Upper lobe of left lung (tissue), 6 donors: ENCODE results near the gene ANKRD18B. TPM values are rescaled to one million over a fixed set of nuclear protein-coding genes. Genes with fewer than 3 reads are reported as not detected.
"Not testable (repeated sequence)": the region's sequence is repeated elsewhere in the genome, so short reads cannot be mapped to it uniquely, and the experiment has no call there.

Experiments used
- ATAC-seq, 2 donors: fragments of 200-7000 bp; cut with Tn5 transposase; one replicate each; pipeline ENCODE4 v1.9.1; 2022; ENCODE audit warnings: mild to moderate bottlenecking in 2 of 2, moderate library complexity in 2 of 2; ENCODE audit not compliant: low FRiP score in 2 of 2
- DNase-seq, 2 donors: peaks; one replicate each; pipeline ENCODE4 v3.0.0-alpha.2; 2019 to 2020
- H3K27ac ChIP-seq, 4 donors: fragments of 200-600 bp; sonication (generic); one replicate each; pipeline ENCODE4 v1.5.1; 2016 to 2019
- H3K27me3 ChIP-seq, 4 donors: fragments of 200-600 bp; sonication (generic); one replicate each; pipeline ENCODE4 v1.5.1; 2017 to 2019
- H3K36me3 ChIP-seq, 4 donors: fragments of 200-600 bp; sonication (generic); one replicate each; pipeline ENCODE4 v1.5.1; 2016 to 2019
- H3K4me1 ChIP-seq, 4 donors: fragments of 200-600 bp; sonication (generic); one replicate each; pipeline ENCODE4 v1.5.1; 2018 to 2019
- H3K4me3 ChIP-seq, 4 donors: fragments of 200-600 bp; sonication (generic); one replicate each; pipeline ENCODE4 v1.5.1; 2017 to 2019; ENCODE audit warnings: mild to moderate bottlenecking in 2 of 4, moderate library complexity in 1 of 4
- H3K9me3 ChIP-seq, 4 donors: fragments of 200-600 bp; sonication (generic); one replicate each; pipeline ENCODE4 v1.5.1; 2018 to 2019
- CTCF ChIP-seq, 6 experiments: fragments of 450-650 bp in 4 of 6; fragments of 200-600 bp in 2 of 6; sonication (generic) in 2 of 6; IDR thresholded peaks; one replicate each; pipeline ENCODE4 v1.5.1; 2016 to 2019; ENCODE audit warnings: antibody characterized with exemption in 6 of 6
- EP300 ChIP-seq, 4 donors: sonication (generic); formaldehyde crosslinking; IDR thresholded peaks; one replicate each; pipeline ENCODE4 v1.5.1; 2017; ENCODE audit warnings: antibody characterized with exemption in 4 of 4, control low read depth in 2 of 4
- POLR2A ChIP-seq, 4 donors: fragments of 450-650 bp; IDR thresholded peaks; one replicate each; pipeline ENCODE4 v1.5.1; 2016 to 2017; ENCODE audit warnings: antibody characterized with exemption in 4 of 4, mild to moderate bottlenecking in 2 of 4
- POLR2AphosphoS5 ChIP-seq, 2 donors: sonication (generic); formaldehyde crosslinking; IDR thresholded peaks; one replicate each; pipeline ENCODE4 v1.5.1; 2017; ENCODE audit warnings: antibody characterized with exemption in 2 of 2
- WGBS, 2 donors: methylation state at CpG; one replicate each; pipeline ENCODE4 v1.1.5; 2017 to 2018; 5-methylcytosine and 5-hydroxymethylcytosine counted together
- total RNA-seq, 6 donors: library from RNA; depleted of rRNA in 4 of 6; stranded (reverse); fragments of >200 nt in 4 of 6; gene quantifications; one replicate each; pipeline versions ENCODE4 v1.1.0 to v1.2.1, GENCODE V29; 2016 to 2021
- donor health status: DM: no; HTN: no; CAD: no; lungs with moderate emphysema.
- donor health status: DM: no; HTN: yes; CAD: no; lungs with severe emphysema.

The ANKRD18B gene
- total RNA-seq, 6 donors from 2014 or later: 1.1 to 2.0 TPM; not detected in 4

- H3K36me3 ChIP-seq: no peaks in the 10 kb centered on the region
- no peaks in the 10 kb centered on the region for H3K4me1 ChIP-seq
- TF ChIP-seq POLR2A (IDR thresholded peaks at IDR 0.05) (no peak), POLR2AphosphoS5 (IDR thresholded peaks at IDR 0.05) (no peak), CTCF (IDR thresholded peaks at IDR 0.05) (no peak), EP300 (IDR thresholded peaks at IDR 0.05) (no peak)
- WGBS, 2 donors: 74 to 81% methylated on average over 2 of the region's 2 CpGs
- no peaks in the 10 kb centered on the region for H3K27me3 ChIP-seq
- H3K4me3 ChIP-seq: no peak overlapping the region
- no peaks in the 10 kb centered on the region for H3K9me3 ChIP-seq
- DNase-seq: no peak
- ATAC-seq: no peak
- H3K27ac ChIP-seq: no peak overlapping the region
These were observed 35.0 kb upstream of the ANKRD18B start for GRCh38 chr9:33489066-33489465.

- not testable (repeated sequence) for H3K27ac ChIP-seq, DNase-seq, H3K9me3 ChIP-seq, H3K4me1 ChIP-seq, H3K27me3 ChIP-seq, H3K4me3 ChIP-seq, H3K36me3 ChIP-seq, ATAC-seq
- 51 to 59% methylated on average over 2 of the region's 2 CpGs for WGBS, 2 donors
These were observed 30.2 kb upstream of the ANKRD18B start for GRCh38 chr9:33493819-33494218.

- Histone ChIP-seq H3K27me3 (no peaks in the 10 kb centered on the region), H3K4me3 (no peak overlapping the region), H3K9me3 (no peaks in the 10 kb centered on the region), H3K27ac (no peak overlapping the region), H3K4me1 (no peaks in the 10 kb centered on the region), H3K36me3 (no peaks in the 10 kb centered on the region)
- WGBS, 2 donors: 85 to 100% methylated on average over 1 of the region's 1 CpG
- TF ChIP-seq POLR2A (IDR thresholded peaks at IDR 0.05) (no peak), POLR2AphosphoS5 (IDR thresholded peaks at IDR 0.05) (no peak), CTCF (IDR thresholded peaks at IDR 0.05) (no peak), EP300 (IDR thresholded peaks at IDR 0.05) (no peak)
- ATAC-seq (no peak), DNase-seq (no peak)
These were observed 25.7 kb upstream of the ANKRD18B start for GRCh38 chr9:33498387-33498786.

- 58 to 67% methylated on average over 7 of the region's 7 CpGs for WGBS, 2 donors
- no peaks in the 10 kb centered on the region for H3K27me3 ChIP-seq
- H3K36me3 ChIP-seq: no peaks in the 10 kb centered on the region
- H3K27ac ChIP-seq: peak overlapping the region; percentile 40 to 80 (median 54)
- no peaks in the 10 kb centered on the region for H3K9me3 ChIP-seq
- TF ChIP-seq POLR2A (IDR thresholded peaks at IDR 0.05) (no peak), CTCF (IDR thresholded peaks at IDR 0.05) (no peak), EP300 (IDR thresholded peaks at IDR 0.05) (no peak), POLR2AphosphoS5 (IDR thresholded peaks at IDR 0.05) (no peak)
- H3K4me3 ChIP-seq: peak overlapping the region in 1 of 4 donors; percentile 3
- ATAC-seq (peak; percentile 36 to 80), DNase-seq (no peak)
- no peaks in the 10 kb centered on the region for H3K4me1 ChIP-seq
These were observed 17.3 kb upstream of the ANKRD18B start for GRCh38 chr9:33506626-33507370.

- no peaks in the 10 kb centered on the region for H3K4me1 ChIP-seq
- TF ChIP-seq CTCF (IDR thresholded peaks at IDR 0.05): peak in 1 of 6 experiments; percentile 10
- TF ChIP-seq POLR2A (IDR thresholded peaks at IDR 0.05): peak in 2 of 4 donors; percentile 39 to 55
- TF ChIP-seq EP300 (IDR thresholded peaks at IDR 0.05): no peak
- TF ChIP-seq POLR2AphosphoS5 (IDR thresholded peaks at IDR 0.05): peak; percentile 29 to 61
- DNase-seq (peak; percentile 60 to 93), ATAC-seq (peak; percentile 72 to 94)
- WGBS, 2 donors: 7% methylated on average over 32 of the region's 32 CpGs
- peak overlapping the region; percentile 36 to 64 (median 56) for H3K4me3 ChIP-seq
- H3K36me3 ChIP-seq: no peaks in the 10 kb centered on the region
- H3K27ac ChIP-seq: peak overlapping the region; percentile 87 to 92 (median 91)
- H3K9me3 ChIP-seq: no peaks in the 10 kb centered on the region
- no peaks in the 10 kb centered on the region for H3K27me3 ChIP-seq
These were observed 13.5 kb upstream of the ANKRD18B start for GRCh38 chr9:33510262-33511183.

- 0% methylated on average over 6 to 8 of the region's 8 CpGs for WGBS, 2 donors
- H3K27ac ChIP-seq: peak overlapping the region; percentile 87 to 92 (median 91)
- H3K36me3 ChIP-seq, H3K4me1 ChIP-seq, DNase-seq, ATAC-seq, H3K9me3 ChIP-seq, H3K27me3 ChIP-seq: not testable (repeated sequence)
- peak overlapping the region; percentile 36 to 64 (median 56) for H3K4me3 ChIP-seq
These were observed 12.9 kb upstream of the ANKRD18B start for GRCh38 chr9:33511184-33511517.

GRCh38 chr9:33512535-33512934 is 11.5 kb upstream of the ANKRD18B start:
- not testable (repeated sequence) for H3K27me3 ChIP-seq, H3K4me3 ChIP-seq, ATAC-seq, H3K36me3 ChIP-seq, DNase-seq, H3K27ac ChIP-seq, H3K9me3 ChIP-seq, H3K4me1 ChIP-seq
- WGBS, 2 donors: 96 to 97% methylated on average over 2 of the region's 2 CpGs
